GM12891 (cell line): Measurements from ENCODE around the gene NR2C2.

Experiments
- POLR2A ChIP-seq: IDR thresholded peaks from 2 replicates; pipeline ENCODE4 v1.6.1; 2011; ENCODE audit warnings: low read depth, low read length, control low read depth
- POU2F2 ChIP-seq: IDR thresholded peaks from 2 replicates; pipeline ENCODE4 v1.6.1; 2011; ENCODE audit warnings: low read depth, mild to moderate bottlenecking, control low read depth, low read length, moderate library complexity

- TF ChIP-seq POU2F2 (no peak), POLR2A (no peak)
These were observed 94.6 kb downstream of the NR2C2 start for GRCh38 chr3:15041950-15042349.
